Measurements from ENCODE around the gene GSTM5.

- no peak for TF ChIP-seq CTCF (IDR thresholded peaks at IDR 0.05)
- no peak for TF ChIP-seq POLR2A (IDR thresholded peaks at IDR 0.05)
Measured at GRCh38 chr1:109728870-109729269, 16.8 kb downstream of the GSTM5 start.

Measured in right lobe of liver (tissue), 4 donors.